ENCODE data around the gene KNCN.

DNA sequence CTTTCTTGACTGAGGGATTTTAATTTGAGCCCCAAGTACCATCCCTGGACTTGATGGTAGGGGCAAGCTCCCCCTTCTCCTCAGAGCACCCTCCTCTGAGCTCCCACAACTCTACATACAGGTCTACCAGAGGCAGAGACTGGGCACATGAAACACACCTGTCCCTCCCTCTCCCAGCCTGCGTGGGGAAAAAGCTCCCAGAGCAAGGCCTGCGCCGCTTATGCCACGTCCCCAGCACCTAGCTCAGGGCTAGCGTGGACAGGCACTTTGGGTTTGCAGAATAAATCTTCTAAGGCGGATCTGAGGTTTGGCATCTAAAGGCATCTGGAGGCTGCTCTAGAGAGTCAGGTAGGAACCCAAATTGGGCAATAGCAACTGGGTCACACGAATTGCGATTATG is 7.5 kb upstream of the KNCN start:
- TF ChIP-seq, protein P1, sequence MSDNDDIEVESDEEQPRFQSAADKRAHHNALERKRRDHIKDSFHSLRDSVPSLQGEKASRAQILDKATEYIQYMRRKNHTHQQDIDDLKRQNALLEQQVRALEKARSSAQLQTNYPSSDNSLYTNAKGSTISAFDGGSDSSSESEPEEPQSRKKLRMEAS (IDR thresholded peaks at IDR 0.05) = no peak
- TF ChIP-seq CEBPB (IDR thresholded peaks at IDR 0.05) = no peak
- TF ChIP-seq ZBTB7A (IDR thresholded peaks at IDR 0.05; ENCODE audit: low read depth) = no peak
- TF ChIP-seq, protein P2, sequence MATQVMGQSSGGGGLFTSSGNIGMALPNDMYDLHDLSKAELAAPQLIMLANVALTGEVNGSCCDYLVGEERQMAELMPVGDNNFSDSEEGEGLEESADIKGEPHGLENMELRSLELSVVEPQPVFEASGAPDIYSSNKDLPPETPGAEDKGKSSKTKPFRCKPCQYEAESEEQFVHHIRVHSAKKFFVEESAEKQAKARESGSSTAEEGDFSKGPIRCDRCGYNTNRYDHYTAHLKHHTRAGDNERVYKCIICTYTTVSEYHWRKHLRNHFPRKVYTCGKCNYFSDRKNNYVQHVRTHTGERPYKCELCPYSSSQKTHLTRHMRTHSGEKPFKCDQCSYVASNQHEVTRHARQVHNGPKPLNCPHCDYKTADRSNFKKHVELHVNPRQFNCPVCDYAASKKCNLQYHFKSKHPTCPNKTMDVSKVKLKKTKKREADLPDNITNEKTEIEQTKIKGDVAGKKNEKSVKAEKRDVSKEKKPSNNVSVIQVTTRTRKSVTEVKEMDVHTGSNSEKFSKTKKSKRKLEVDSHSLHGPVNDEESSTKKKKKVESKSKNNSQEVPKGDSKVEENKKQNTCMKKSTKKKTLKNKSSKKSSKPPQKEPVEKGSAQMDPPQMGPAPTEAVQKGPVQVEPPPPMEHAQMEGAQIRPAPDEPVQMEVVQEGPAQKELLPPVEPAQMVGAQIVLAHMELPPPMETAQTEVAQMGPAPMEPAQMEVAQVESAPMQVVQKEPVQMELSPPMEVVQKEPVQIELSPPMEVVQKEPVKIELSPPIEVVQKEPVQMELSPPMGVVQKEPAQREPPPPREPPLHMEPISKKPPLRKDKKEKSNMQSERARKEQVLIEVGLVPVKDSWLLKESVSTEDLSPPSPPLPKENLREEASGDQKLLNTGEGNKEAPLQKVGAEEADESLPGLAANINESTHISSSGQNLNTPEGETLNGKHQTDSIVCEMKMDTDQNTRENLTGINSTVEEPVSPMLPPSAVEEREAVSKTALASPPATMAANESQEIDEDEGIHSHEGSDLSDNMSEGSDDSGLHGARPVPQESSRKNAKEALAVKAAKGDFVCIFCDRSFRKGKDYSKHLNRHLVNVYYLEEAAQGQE (IDR thresholded peaks at IDR 0.05; ENCODE audit: low read depth) = no peak
- no peak for TF ChIP-seq EP300 (IDR thresholded peaks at IDR 0.05; ENCODE audit: borderline replicate concordance)
